HUES64 (cell line): ENCODE results near the gene TMEM109.

ENCODE experiments used
- H3K27ac ChIP-seq: 2 replicates; pipeline ENCODE4 v1.7.0; 2013; ENCODE audit warnings: low read depth, low read length, inconsistent platforms
- H3K27me3 ChIP-seq: 2 replicates; pipeline ENCODE4 v1.6.1; 2013; ENCODE audit warnings: mild to moderate bottlenecking, low read length; ENCODE audit not compliant: insufficient read depth
- H3K36me3 ChIP-seq: 2 replicates; pipeline ENCODE4 v1.6.1; 2013; ENCODE audit warnings: mild to moderate bottlenecking, low read length; ENCODE audit not compliant: insufficient read depth
- H3K4me1 ChIP-seq: 2 replicates; pipeline ENCODE4 v1.6.1; 2013; ENCODE audit warnings: mild to moderate bottlenecking, low read length, moderate library complexity; ENCODE audit not compliant: insufficient read depth
- H3K4me3 ChIP-seq: 2 replicates; pipeline ENCODE4 v1.5.1; 2013; ENCODE audit warnings: mild to moderate bottlenecking, low read length, moderate library complexity
- H3K9ac ChIP-seq: 2 replicates; pipeline ENCODE4 v1.6.1; 2013; ENCODE audit warnings: mild to moderate bottlenecking, low read depth, low read length
- H3K9me3 ChIP-seq: 2 replicates; pipeline ENCODE4 v1.6.1; 2013; ENCODE audit warnings: low read depth, low read length; ENCODE audit not compliant: insufficient read depth
- WGBS: fragments of 150-250, 120-280 bp; methylation state at CpG from one replicate; pipeline ENCODE4 v1.1.7; 2013; ENCODE audit warnings: missing lambda C conversion rate; 5-methylcytosine and 5-hydroxymethylcytosine counted together

The TMEM109 gene

DNA sequence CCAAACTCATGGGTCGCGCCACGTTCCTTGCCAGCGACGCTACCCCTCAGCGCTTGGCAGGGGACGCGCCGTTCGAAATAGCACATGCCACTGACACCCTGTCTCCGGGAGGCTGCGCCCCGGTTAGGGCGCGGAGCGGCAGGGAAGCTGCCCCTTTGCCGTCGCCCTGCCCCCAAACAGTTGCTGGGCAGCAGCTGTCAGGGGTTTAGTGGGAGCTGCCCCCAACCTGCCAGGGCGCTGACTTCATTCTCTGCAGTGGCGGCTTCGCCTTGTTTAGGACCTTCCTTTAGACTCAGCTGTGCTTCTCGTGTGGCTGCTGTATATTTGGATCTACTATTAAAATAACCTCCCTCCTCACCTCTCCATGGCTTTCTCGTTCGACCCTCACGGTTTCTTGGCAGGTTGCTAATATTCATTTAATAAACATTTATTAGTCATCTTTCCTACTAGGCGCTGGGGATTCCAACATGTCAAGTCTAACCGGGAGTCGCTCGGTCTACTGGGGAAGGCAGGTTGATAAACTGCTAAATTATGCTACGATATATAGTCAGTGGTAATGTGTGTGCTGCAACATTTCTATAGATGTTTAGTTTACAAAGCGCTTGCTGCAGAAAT is 782 bp downstream of the TMEM109 start:
- WGBS: under 1% methylated on average over 28 of the region's 31 CpGs
- peaks cover 33% of the 10 kb centered on the region for H3K4me1 ChIP-seq

DNA sequence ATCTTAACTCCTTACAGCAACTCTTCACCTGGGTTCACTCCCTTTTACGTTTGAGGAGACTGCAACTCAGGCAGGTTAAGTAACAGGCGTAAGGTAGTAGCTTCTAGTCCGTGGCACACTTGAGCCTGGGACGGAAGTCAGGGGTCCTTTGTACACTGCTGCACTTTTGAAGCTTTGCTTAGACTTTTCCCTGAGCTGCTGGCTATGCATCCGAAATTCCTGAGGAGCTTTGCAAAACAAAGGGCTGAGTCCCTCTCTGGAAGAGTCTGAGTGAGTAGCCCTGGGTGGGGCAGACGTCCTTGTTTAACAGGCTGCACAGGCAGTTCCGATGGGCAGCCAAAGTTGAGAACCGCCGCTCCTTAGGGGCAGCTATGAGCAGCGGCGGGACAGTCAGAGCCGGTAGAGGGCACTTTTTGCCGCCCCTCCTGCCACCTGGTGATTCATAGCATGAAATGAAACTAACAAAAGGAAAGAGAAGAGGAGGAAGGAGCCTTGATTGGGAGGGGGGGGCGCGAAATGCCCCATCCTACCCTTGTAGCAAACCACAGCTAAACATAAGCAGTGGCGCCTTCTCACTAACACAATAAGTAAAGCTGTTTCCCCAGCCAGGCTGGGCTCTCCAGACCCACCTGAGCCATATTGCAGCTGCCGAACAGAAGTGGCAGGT is 1.4 kb downstream of the TMEM109 start:
- H3K27me3 ChIP-seq: peaks cover 8% of the 10 kb centered on the region
- peak overlapping the region; percentile 4 for H3K27ac ChIP-seq
- H3K4me3 ChIP-seq: peak overlapping the region; percentile 59
- H3K36me3 ChIP-seq: peaks cover 11% of the 10 kb centered on the region
- 6% methylated on average over 17 of the region's 17 CpGs for WGBS
- H3K4me1 ChIP-seq: peaks cover 33% of the 10 kb centered on the region
- peak overlapping the region; percentile 75 for H3K9ac ChIP-seq
- no peaks in the 10 kb centered on the region for H3K9me3 ChIP-seq

More for the DNA sequence above, 782 bp downstream of the TMEM109 start:
- Histone ChIP-seq H3K4me3 (peak overlapping the region; percentile 59), H3K36me3 (peaks cover 4% of the 10 kb centered on the region; the same call in 1 of the 2 replicates), H3K27ac (peak overlapping the region; percentile 4), H3K9me3 (no peaks in the 10 kb centered on the region), H3K9ac (peak overlapping the region; percentile 75), H3K27me3 (peaks cover 11% of the 10 kb centered on the region)

DNA sequence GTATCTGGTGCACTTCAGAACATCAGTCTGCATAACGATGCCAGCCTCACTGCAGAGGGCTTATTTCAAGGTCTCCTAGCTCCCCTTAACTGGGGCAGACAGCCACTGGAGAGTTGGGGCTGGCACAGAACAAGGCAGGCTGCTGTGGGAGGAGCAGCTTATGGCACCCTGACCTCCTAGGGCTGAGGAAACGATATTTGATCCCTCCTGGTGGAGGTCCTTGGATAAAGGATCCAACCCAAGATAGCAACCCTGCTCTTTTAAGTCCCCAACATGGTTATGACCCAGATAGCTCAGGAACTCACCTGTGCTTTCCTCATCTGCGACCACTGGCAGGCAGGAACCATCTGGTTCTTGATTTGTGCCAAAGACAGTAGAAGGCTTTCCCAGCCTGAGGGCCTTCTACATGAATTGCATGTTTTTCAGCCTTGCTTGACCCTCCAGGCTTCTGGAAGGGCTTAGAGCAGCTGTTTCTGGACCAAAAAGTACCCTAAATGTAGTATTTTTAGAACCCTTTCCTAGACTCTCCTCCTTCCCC is 2.8 kb downstream of the TMEM109 start:
- WGBS: 87% methylated on average over 3 of the region's 3 CpGs
- H3K27ac ChIP-seq: no peak overlapping the region
- no peak overlapping the region for H3K4me3 ChIP-seq
- no peaks in the 10 kb centered on the region for H3K27me3 ChIP-seq
- H3K36me3 ChIP-seq: peaks cover 23% of the 10 kb centered on the region
- no peaks in the 10 kb centered on the region for H3K9me3 ChIP-seq
- H3K9ac ChIP-seq: no peak overlapping the region
- peaks cover 33% of the 10 kb centered on the region for H3K4me1 ChIP-seq

DNA sequence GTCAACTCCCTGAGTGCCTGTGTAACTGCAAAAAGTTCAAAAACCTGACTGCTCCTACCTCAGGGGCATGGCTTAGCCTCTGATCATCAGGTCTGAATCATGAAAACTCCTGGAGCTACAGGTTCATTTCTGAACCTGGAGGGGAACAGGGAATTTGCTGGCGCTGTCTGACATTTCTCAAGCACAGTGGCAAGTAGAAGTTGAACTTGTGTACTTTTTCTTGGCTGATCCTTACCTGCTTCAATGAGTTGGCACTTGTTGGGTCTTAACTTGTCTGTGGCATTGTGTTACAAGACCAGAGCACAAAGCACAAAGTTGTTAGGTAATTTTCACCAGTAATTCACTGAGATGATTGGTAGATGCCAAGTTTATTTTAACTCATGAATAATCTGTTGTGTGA is 3.3 kb downstream of the TMEM109 start:
- Histone ChIP-seq H3K9me3 (no peaks in the 10 kb centered on the region), H3K9ac (no peak overlapping the region), H3K27ac (no peak overlapping the region), H3K4me1 (peaks cover 29% of the 10 kb centered on the region), H3K4me3 (no peak overlapping the region), H3K36me3 (peaks cover 26% of the 10 kb centered on the region), H3K27me3 (no peaks in the 10 kb centered on the region)
- WGBS: 98% methylated on average over 1 of the region's 1 CpG

DNA sequence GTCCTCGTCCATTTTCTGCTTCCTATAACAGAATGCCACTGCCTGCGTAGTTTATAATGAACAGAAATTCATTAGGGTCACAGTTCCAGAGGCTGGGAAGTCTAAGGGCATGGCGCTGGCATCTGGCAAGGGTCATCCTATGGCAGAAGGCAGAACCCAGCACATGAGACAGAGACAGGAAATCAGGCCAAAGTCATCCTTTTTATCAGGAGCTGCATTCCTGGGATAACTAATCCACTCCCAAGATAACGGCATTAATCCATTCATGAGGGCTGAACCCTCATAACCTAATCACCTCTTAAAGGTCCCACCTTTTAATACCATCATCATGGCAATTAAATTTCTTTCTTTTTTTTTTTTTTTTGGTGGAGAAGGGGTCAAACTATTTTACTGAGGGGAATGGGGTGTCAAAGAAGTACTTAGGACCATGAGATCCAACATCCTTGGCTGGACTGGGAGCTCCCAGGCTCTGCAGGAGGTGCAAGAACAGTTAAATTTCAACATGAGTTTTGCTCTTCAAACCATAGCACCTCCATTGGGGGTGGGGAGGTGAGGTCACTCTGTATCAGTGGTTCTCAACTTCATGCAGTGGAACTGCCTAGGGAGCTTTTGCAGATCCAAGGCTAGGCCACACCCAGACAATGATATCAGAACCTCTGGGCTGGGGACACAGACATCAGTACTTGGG is 4.4 kb downstream of the TMEM109 start:
- Histone ChIP-seq H3K27ac (no peak overlapping the region), H3K4me3 (no peak overlapping the region), H3K27me3 (no peaks in the 10 kb centered on the region), H3K4me1 (peaks cover 18% of the 10 kb centered on the region), H3K36me3 (peaks cover 27% of the 10 kb centered on the region), H3K9ac (no peak overlapping the region), H3K9me3 (no peaks in the 10 kb centered on the region)
- WGBS: 95% methylated on average over 4 of the region's 4 CpGs

DNA sequence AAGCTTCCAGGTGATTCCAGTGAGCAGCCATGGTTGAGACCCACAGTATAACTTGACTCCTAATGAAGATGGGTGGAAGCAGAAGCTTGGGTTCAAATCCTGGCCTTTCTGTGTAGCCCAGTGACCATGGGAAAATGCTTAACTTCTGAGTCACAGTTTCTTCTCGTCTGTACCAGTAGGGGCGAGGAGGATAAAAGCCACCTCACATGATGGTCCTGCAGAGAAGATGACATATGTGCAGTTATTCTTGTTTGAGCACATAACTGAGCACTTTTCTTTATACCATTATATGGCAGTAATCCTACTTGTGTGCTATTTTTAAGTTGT is 4.9 kb downstream of the TMEM109 start:
- Histone ChIP-seq H3K27me3 (no peaks in the 10 kb centered on the region), H3K4me3 (no peak overlapping the region), H3K4me1 (peaks cover 18% of the 10 kb centered on the region), H3K9me3 (no peaks in the 10 kb centered on the region), H3K36me3 (peaks cover 27% of the 10 kb centered on the region), H3K9ac (no peak overlapping the region), H3K27ac (no peak overlapping the region)
- 63% methylated on average over 2 of the region's 2 CpGs for WGBS

DNA sequence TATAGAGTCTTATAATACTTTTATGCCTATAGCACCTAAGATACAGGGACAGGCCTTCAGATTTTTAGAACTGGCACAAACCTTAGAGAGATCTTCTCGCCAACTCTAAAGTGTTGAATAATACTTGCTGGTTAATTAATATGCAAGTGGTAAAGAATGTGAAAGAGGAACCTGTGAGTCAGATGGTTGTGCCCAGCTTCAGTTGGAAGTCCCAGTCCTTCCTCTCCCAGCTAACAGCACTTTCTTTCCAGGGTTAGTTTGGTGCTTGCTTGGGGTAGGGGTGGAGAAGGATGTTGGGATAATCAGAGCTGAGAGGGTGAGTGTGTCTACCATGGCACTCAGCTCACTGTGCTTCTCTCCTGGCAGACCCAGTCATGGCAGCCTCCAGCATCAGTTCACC is 5.4 kb downstream of the TMEM109 start:
- H3K4me3 ChIP-seq: no peak overlapping the region
- H3K9ac ChIP-seq: no peak overlapping the region
- H3K27ac ChIP-seq: no peak overlapping the region
- H3K9me3 ChIP-seq: no peaks in the 10 kb centered on the region
- no peaks in the 10 kb centered on the region for H3K27me3 ChIP-seq
- H3K4me1 ChIP-seq: peaks cover 18% of the 10 kb centered on the region
- H3K36me3 ChIP-seq: peaks cover 27% of the 10 kb centered on the region
- 100% methylated on average over 1 of the region's 1 CpG for WGBS

DNA sequence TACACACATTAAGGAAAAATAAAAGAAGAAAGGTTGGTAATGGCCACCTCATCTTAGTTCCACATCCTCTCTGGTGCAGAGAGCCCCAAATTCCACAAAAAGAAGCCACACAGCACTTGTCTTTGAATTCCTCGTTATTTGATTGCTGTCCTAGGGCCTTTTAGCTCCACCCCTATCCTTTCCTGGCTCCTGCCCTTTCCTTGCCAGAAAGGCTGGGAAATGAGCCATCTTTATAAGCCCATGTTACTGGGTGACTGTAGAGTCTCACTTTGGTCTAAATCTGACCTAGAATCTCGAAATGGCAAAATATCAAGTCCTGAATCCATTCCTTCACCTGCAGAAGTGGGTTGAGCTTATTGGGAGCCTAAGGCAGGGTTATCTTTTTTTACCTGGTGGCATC is 6.0 kb downstream of the TMEM109 start:
- 94% methylated on average over 2 of the region's 2 CpGs for WGBS
- no peak overlapping the region for H3K4me3 ChIP-seq
- H3K27ac ChIP-seq: no peak overlapping the region
- H3K9ac ChIP-seq: no peak overlapping the region
- H3K27me3 ChIP-seq: peaks cover 1% of the 10 kb centered on the region; the same call in 1 of the 2 replicates
- peaks cover 15% of the 10 kb centered on the region for H3K4me1 ChIP-seq
- no peaks in the 10 kb centered on the region for H3K9me3 ChIP-seq
- H3K36me3 ChIP-seq: peaks cover 27% of the 10 kb centered on the region

DNA sequence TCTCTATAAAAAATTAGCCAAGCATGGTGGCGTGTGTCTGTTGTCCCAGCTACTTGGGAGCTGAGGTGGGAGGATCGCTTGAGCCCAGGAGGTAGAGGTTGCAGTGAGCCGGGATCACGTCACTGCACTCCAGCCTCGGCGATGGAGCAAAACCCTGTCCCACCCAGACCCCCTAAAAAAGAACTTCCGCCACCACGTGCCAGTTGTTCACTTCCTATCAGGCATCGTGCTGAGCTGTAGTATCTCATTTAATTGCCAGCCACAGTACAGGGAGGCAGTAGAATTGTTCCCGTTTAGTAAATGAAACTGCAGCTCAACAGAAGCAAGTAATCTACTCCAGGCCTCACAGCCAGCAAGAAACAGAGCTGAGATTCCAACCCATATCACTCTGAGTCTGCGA is 7.3 kb downstream of the TMEM109 start:
- H3K9ac ChIP-seq: no peak overlapping the region
- H3K4me3 ChIP-seq: no peak overlapping the region
- no peak overlapping the region for H3K27ac ChIP-seq
- H3K9me3 ChIP-seq: no peaks in the 10 kb centered on the region
- peaks cover 27% of the 10 kb centered on the region for H3K36me3 ChIP-seq
- WGBS: 97% methylated on average over 11 of the region's 11 CpGs
- peaks cover 4% of the 10 kb centered on the region; the same call in 1 of the 2 replicates for H3K27me3 ChIP-seq
- peaks cover 13% of the 10 kb centered on the region for H3K4me1 ChIP-seq

DNA sequence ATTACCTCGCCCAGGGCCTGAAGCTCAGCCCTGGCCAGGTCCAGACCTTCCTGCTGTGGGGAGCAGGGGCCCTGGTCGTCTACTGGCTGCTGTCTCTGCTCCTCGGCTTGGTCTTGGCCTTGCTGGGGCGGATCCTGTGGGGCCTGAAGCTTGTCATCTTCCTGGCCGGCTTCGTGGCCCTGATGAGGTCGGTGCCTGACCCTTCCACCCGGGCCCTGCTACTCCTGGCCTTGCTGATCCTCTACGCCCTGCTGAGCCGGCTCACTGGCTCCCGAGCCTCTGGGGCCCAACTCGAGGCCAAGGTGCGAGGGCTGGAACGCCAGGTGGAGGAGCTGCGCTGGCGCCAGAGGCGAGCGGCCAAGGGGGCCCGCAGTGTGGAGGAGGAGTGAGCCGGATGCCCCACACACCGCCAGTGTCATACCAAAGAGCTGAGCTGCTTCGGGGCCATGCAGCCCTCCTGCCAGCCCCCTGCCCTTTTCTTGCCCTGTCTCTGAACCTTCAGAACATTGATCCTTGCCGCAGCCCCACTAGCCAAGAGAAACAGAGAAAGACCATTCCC is 7.9 kb downstream of the TMEM109 start:
- Histone ChIP-seq H3K36me3 (peaks cover 31% of the 10 kb centered on the region), H3K27me3 (peaks cover 4% of the 10 kb centered on the region; the same call in 1 of the 2 replicates), H3K9me3 (no peaks in the 10 kb centered on the region), H3K4me3 (no peak overlapping the region), H3K9ac (no peak overlapping the region), H3K27ac (no peak overlapping the region), H3K4me1 (peaks cover 7% of the 10 kb centered on the region)
- 96% methylated on average over 23 of the region's 23 CpGs for WGBS

DNA sequence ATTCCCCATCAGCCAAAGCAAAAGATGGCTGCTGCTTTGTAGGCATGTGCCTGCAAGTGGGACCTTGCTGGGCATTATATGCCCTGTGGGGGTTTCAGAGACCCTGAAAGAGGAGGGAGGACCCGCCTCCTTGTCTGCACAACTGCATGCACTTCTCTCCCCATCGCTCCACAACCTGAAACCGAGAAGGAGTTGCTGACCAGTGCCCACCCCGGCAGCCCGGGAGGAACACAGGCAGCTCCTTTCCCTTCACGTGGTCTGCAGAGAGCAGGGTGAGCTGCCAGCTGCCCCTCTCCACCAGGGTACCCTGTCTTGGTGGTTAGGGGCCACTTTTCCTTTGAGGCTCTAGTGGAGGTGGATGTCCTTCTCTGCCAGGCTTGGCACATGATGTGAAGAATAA is 8.9 kb downstream of the TMEM109 start:
- Histone ChIP-seq H3K27me3 (peaks cover 4% of the 10 kb centered on the region; the same call in 1 of the 2 replicates), H3K36me3 (peaks cover 41% of the 10 kb centered on the region), H3K4me1 (peaks cover 6% of the 10 kb centered on the region), H3K27ac (no peak overlapping the region), H3K4me3 (no peak overlapping the region), H3K9ac (no peak overlapping the region), H3K9me3 (no peaks in the 10 kb centered on the region)
- 92% methylated on average over 6 of the region's 6 CpGs for WGBS
